ENCODE results near the gene CHST8. TPM values are rescaled to one million over a fixed set of nuclear protein-coding genes. Genes with fewer than 3 reads are reported as not detected.

Gene CHST8
- total RNA-seq, 1 experiment from 2014 or later = 33.5 TPM

- H3K9me3 Mint-ChIP-seq = no peaks in the 10 kb centered on the region
- H3K27me3 Mint-ChIP-seq (ENCODE audit: low read depth) = peaks cover 12% of the 10 kb centered on the region
- CTCF ChIA-PET = interaction anchor here (1.2 to 3.7 kb wide), 6 partner anchors 15 to 366 kb away, joined by 3 to 131 read pairs (median 30); no protein-coding TSS in a partner anchor
- peaks cover 16% of the 10 kb centered on the region for H3K4me1 Mint-ChIP-seq
- TF ChIP-seq RELA (CRISPR knock-in tag; IDR thresholded peaks at IDR 0.05; ENCODE audit: borderline replicate concordance) (no peak), E2F4 (CRISPR knock-in tag; IDR thresholded peaks at IDR 0.05; ENCODE audit: borderline replicate concordance, low read depth) (no peak), FOXP4 (CRISPR knock-in tag; IDR thresholded peaks at IDR 0.05) (no peak), TEAD4 (CRISPR knock-in tag; IDR thresholded peaks at IDR 0.05) (no peak), ATF1 (CRISPR knock-in tag; IDR thresholded peaks at IDR 0.05) (no peak), ZNF138 (CRISPR knock-in tag; conservative IDR thresholded peaks at IDR 0.05) (no peak), ZNF317 (CRISPR knock-in tag; IDR thresholded peaks at IDR 0.05; ENCODE audit: borderline replicate concordance, low read depth) (no peak), SMAD3 (CRISPR knock-in tag; IDR thresholded peaks at IDR 0.05; ENCODE audit: borderline replicate concordance) (no peak), PREB (CRISPR knock-in tag; IDR thresholded peaks at IDR 0.05; ENCODE audit: borderline replicate concordance) (no peak), ATF6 (CRISPR knock-in tag; IDR thresholded peaks at IDR 0.05) (no peak), NR3C1 (CRISPR knock-in tag; conservative IDR thresholded peaks at IDR 0.05; ENCODE audit: low read depth) (no peak), ZBTB43 (CRISPR knock-in tag; IDR thresholded peaks at IDR 0.05) (no peak), FOXJ3 (CRISPR knock-in tag; IDR thresholded peaks at IDR 0.05; ENCODE audit: borderline replicate concordance) (no peak), MXD4 (CRISPR knock-in tag; IDR thresholded peaks at IDR 0.05; ENCODE audit: borderline replicate concordance) (no peak), ETV6 (CRISPR knock-in tag; IDR thresholded peaks at IDR 0.05) (no peak), AR (CRISPR knock-in tag; IDR thresholded peaks at IDR 0.05) (no peak), PRRX2 (CRISPR knock-in tag; IDR thresholded peaks at IDR 0.05) (no peak), ATF2 (CRISPR knock-in tag; IDR thresholded peaks at IDR 0.05; ENCODE audit: borderline replicate concordance, low read depth) (no peak)
- DNase-seq (ENCODE audit: low spot score) = no peak
- no peaks in the 10 kb centered on the region for H3K36me3 Mint-ChIP-seq
- no peak overlapping the region for H3K4me3 Mint-ChIP-seq
- no peak overlapping the region for H3K27ac Mint-ChIP-seq
- POLR2A ChIA-PET = interaction anchor here (0.6 kb wide), 1 partner anchor 17 kb away, joined by 4 read pairs; no protein-coding TSS in a partner anchor
- no peak for ATAC-seq
Observed at GRCh38 chr19:33779849-33780248, 158.1 kb downstream of the CHST8 start.

All from WTC11 (cell line).